ENCODE data around the gene RBMS3. TPM values are rescaled to one million over a fixed set of nuclear protein-coding genes. Genes with fewer than 3 reads are reported as not detected.

RBMS3 gene
- total and polyA plus RNA-seq, 2 of the 8 experiments (the other 6 are each of a cell fraction or from before 2014, with no cell fraction given) = 3.7 to 6.9 TPM

DNA sequence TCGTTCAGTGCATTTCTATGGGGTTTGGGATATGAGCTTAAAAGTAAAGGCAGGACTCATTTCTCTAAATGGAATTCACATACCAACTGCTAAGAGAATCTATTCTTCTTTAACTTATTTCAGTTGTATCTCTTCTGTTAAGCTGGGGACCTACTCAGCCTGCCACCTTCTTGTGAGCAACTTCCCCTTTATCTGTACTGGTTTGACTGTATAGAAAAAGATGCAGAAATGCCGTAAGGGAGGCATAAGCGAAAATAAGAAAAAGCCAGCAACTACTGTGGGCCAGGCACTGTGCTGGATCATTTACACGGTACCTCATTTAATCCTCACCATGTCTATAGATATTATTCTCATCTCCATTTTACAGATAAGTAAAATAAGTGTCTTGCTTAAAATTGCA lies 38.4 kb downstream of the RBMS3 start:
- Histone ChIP-seq H3K9me3 (ENCODE audit: insufficient read depth in 2 of 2, low read depth in 1 of 2, low read length in 1 of 2) (no peaks in the 10 kb centered on the region), H4K20me1 (replicated peaks in 1 of 2; ENCODE audit: control insufficient read depth in 1 of 2, insufficient read depth in 2 of 2, low read length in 2 of 2) (no peaks in the 10 kb centered on the region), H3K4ac (replicated peaks; ENCODE audit: insufficient read length, low read depth, low read length) (no peak overlapping the region), H3K23ac (ENCODE audit: insufficient read length) (no peak overlapping the region), H3K14ac (ENCODE audit: insufficient read length) (no peak overlapping the region), H2BK15ac (ENCODE audit: low read length) (no peak overlapping the region), H2BK12ac (ENCODE audit: low read depth, low read length) (no peak overlapping the region), H3K4me3 (ENCODE audit: extremely low read depth in 1 of 4, insufficient read depth in 2 of 4, low read depth in 3 of 4, low read length in 4 of 4) (no peak overlapping the region), H2AFZ (ENCODE audit: low read length) (no peak overlapping the region), H3K36me3 (ENCODE audit: control insufficient read depth in 2 of 4, insufficient read depth in 4 of 4, low read length in 3 of 4) (no peaks in the 10 kb centered on the region), H3K18ac (ENCODE audit: extremely low read depth, low read length) (no peak overlapping the region), H4K91ac (replicated peaks; ENCODE audit: insufficient read length, low read length) (no peak overlapping the region), H3K56ac (replicated peaks; ENCODE audit: insufficient read length, low read depth, low read length) (no peak overlapping the region), H3K27ac (ENCODE audit: low read depth, low read length) (no peak overlapping the region), H2AK5ac (ENCODE audit: low read depth, low read length) (no peak overlapping the region), H2BK120ac (replicated peaks; ENCODE audit: low read depth, low read length) (no peak overlapping the region), H3K4me1 (replicated peaks in 1 of 4; ENCODE audit: control insufficient read depth in 3 of 4, insufficient read depth in 4 of 4, low read length in 3 of 4) (no peaks in the 10 kb centered on the region), H3K27me3 (replicated peaks in 1 of 4; ENCODE audit: control insufficient read depth in 3 of 4, extremely low read depth in 1 of 4, insufficient read depth in 3 of 4, low read length in 3 of 4) (no peaks in the 10 kb centered on the region), H2BK5ac (ENCODE audit: low read depth, low read length) (no peak overlapping the region), H4K5ac (ENCODE audit: insufficient read length, low read depth, low read length) (no peak overlapping the region), H4K8ac (ENCODE audit: extremely low read depth, insufficient read depth, low read length) (no peak overlapping the region), H3K23me2 (ENCODE audit: low read depth, low read length) (no peaks in the 10 kb centered on the region), H3K9ac (replicated peaks in 1 of 4; ENCODE audit: extremely low read depth in 1 of 4, low read depth in 3 of 4, low read length in 3 of 4) (no peak overlapping the region), H3K79me1 (ENCODE audit: low read depth, low read length) (no peaks in the 10 kb centered on the region), H3K4me2 (ENCODE audit: insufficient read depth in 1 of 2, low read depth in 2 of 2, low read length in 2 of 2) (no peak overlapping the region), H2BK20ac (ENCODE audit: low read length) (no peak overlapping the region), H3K79me2 (ENCODE audit: control insufficient read depth in 1 of 2, insufficient read depth in 2 of 2, low read length in 2 of 2) (no peaks in the 10 kb centered on the region)
- DNase-seq (ENCODE audit: low read depth in 1 of 2, low spot score in 2 of 2) (no peak), FAIRE-seq (no peak)
- POLR2A ChIA-PET (ENCODE audit: partially characterized antibody) = no interaction called here
- CTCF ChIA-PET (ENCODE audit: partially characterized antibody) = no interaction called here
- 95% methylated on average over 4 of the region's 4 CpGs; no CpG with 5 or more reads in 1 of the 2 experiments for WGBS, 2 experiments (ENCODE audit: extremely low coverage in 1 of 2, insufficient coverage in 1 of 2, insufficient read length in 1 of 2, insufficient replicate concordance in 2 of 2, low coverage in 1 of 2, low lambda C conversion rate in 2 of 2, missing lambda C conversion rate in 1 of 2)
- no peak for TF ChIP-seq CREB1 (IDR thresholded peaks at IDR 0.05)
- TF ChIP-seq EZH2 (IDR thresholded peaks at IDR 0.05; ENCODE audit: low read depth, low read length, severe bottlenecking) = no peak
- TF ChIP-seq, protein P1, sequence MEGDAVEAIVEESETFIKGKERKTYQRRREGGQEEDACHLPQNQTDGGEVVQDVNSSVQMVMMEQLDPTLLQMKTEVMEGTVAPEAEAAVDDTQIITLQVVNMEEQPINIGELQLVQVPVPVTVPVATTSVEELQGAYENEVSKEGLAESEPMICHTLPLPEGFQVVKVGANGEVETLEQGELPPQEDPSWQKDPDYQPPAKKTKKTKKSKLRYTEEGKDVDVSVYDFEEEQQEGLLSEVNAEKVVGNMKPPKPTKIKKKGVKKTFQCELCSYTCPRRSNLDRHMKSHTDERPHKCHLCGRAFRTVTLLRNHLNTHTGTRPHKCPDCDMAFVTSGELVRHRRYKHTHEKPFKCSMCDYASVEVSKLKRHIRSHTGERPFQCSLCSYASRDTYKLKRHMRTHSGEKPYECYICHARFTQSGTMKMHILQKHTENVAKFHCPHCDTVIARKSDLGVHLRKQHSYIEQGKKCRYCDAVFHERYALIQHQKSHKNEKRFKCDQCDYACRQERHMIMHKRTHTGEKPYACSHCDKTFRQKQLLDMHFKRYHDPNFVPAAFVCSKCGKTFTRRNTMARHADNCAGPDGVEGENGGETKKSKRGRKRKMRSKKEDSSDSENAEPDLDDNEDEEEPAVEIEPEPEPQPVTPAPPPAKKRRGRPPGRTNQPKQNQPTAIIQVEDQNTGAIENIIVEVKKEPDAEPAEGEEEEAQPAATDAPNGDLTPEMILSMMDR (IDR thresholded peaks at IDR 0.05; ENCODE audit: control extremely low read depth in 1 of 3, insufficient read depth in 1 of 3, low read depth in 1 of 3, low read length in 3 of 3) = no peak
- TF ChIP-seq HDAC6 (IDR thresholded peaks at IDR 0.05; ENCODE audit: low read depth, low read length) = no peak
- no peak for TF ChIP-seq KDM4A (IDR thresholded peaks at IDR 0.05; ENCODE audit: low read depth, low read length, severe bottlenecking)
- TF ChIP-seq, protein P2, sequence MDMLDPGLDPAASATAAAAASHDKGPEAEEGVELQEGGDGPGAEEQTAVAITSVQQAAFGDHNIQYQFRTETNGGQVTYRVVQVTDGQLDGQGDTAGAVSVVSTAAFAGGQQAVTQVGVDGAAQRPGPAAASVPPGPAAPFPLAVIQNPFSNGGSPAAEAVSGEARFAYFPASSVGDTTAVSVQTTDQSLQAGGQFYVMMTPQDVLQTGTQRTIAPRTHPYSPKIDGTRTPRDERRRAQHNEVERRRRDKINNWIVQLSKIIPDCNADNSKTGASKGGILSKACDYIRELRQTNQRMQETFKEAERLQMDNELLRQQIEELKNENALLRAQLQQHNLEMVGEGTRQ (IDR thresholded peaks at IDR 0.05; ENCODE audit: low read length) = no peak
- no peak for TF ChIP-seq TBP (IDR thresholded peaks at IDR 0.05; ENCODE audit: low read depth, low read length)
- TF ChIP-seq SP2 (IDR thresholded peaks at IDR 0.05; ENCODE audit: low read length) = no peak
- TF ChIP-seq KDM1A (IDR thresholded peaks at IDR 0.05; ENCODE audit: borderline replicate concordance, low read length) = no peak
- no peak for TF ChIP-seq NRF1 (IDR thresholded peaks at IDR 0.05; ENCODE audit: low read depth, low read length)
- no peak for TF ChIP-seq MAFK (IDR thresholded peaks at IDR 0.05; ENCODE audit: low read depth, low read length)
- TF ChIP-seq RXRA (IDR thresholded peaks at IDR 0.05; ENCODE audit: insufficient read depth, low read depth, low read length) = no peak
